SK-N-SH treated with all-trans-retinoic acid at 6 μM for 48 hours (cell line): ENCODE results near the gene CTNND2.
"Not testable (repeated sequence)": the region's sequence is repeated elsewhere in the genome, so short reads cannot be mapped to it uniquely, and the experiment has no call there.

Experiments
- ATAC-seq: fragments of 200-7000 bp; cut with Tn5 transposase; 3 replicates; pipeline ENCODE4 v1.9.1; 2020; ENCODE audit warnings: mild to moderate bottlenecking, moderate library complexity
- ARNTL ChIP-seq: fragments of 450-650 bp; formaldehyde crosslinking; IDR thresholded peaks from 2 replicates; pipeline ENCODE4 v1.5.0; 2020; ENCODE audit warnings: low read depth, mild to moderate bottlenecking, moderate library complexity, borderline replicate concordance
- BACH2 ChIP-seq: fragments of 250-450 bp; sonication (Bioruptor Pico); IDR thresholded peaks from 2 replicates; pipeline ENCODE4 v1.9.0; 2021; ENCODE audit warnings: mild to moderate bottlenecking, borderline replicate concordance
- CSDC2 ChIP-seq: fragments of 250-450 bp; sonication (Bioruptor Pico); IDR thresholded peaks from 2 replicates; pipeline ENCODE4 v1.5.0; 2020; ENCODE audit warnings: mild to moderate bottlenecking, moderate library complexity
- GLIS3 ChIP-seq: fragments of 250-450 bp; sonication (Bioruptor Pico); IDR thresholded peaks from 2 replicates; pipeline ENCODE4 v1.5.0; 2020; ENCODE audit warnings: mild to moderate bottlenecking, moderate library complexity
- ISL1 ChIP-seq: fragments of 250-450 bp; sonication (Bioruptor Pico); IDR thresholded peaks from 2 replicates; pipeline ENCODE4 v2.1.2; 2022; ENCODE audit warnings: mild to moderate bottlenecking, moderate library complexity
- OSR1 ChIP-seq: fragments of 250-450 bp; sonication (Bioruptor Pico); IDR thresholded peaks from 2 replicates; pipeline ENCODE4 v1.8.0; 2022; ENCODE audit warnings: moderate library complexity, mild to moderate bottlenecking, inconsistent platforms
- PPARA ChIP-seq: fragments of 250-450 bp; sonication (Bioruptor Pico); IDR thresholded peaks from 2 replicates; pipeline ENCODE4 v1.5.0; 2020; ENCODE audit warnings: mild to moderate bottlenecking, borderline replicate concordance
- SNAI2 ChIP-seq: fragments of 250-450 bp; sonication (Bioruptor Pico); IDR thresholded peaks from 2 replicates; pipeline ENCODE4 v1.5.0; 2020; ENCODE audit warnings: mild to moderate bottlenecking, moderate library complexity
- TCF4 ChIP-seq: fragments of 250-450 bp; sonication (Bioruptor Pico); IDR thresholded peaks from 2 replicates; pipeline ENCODE4 v1.8.0; 2021; ENCODE audit warnings: mild to moderate bottlenecking, moderate library complexity, borderline replicate concordance
- TOX ChIP-seq: fragments of 250-450 bp; sonication (Bioruptor Pico); IDR thresholded peaks from 2 replicates; pipeline ENCODE4 v1.8.0; 2021; ENCODE audit warnings: mild to moderate bottlenecking, moderate library complexity, borderline replicate concordance
- ZC3H10 ChIP-seq: fragments of 250-450 bp; sonication (Bioruptor Pico); IDR thresholded peaks from 2 replicates; pipeline ENCODE4 v1.5.1; 2021; ENCODE audit warnings: mild to moderate bottlenecking, moderate library complexity
- ZFP30 ChIP-seq: fragments of 450-650 bp; formaldehyde crosslinking; IDR thresholded peaks from 2 replicates; pipeline ENCODE4 v1.5.0; 2022; ENCODE audit warnings: mild to moderate bottlenecking, moderate library complexity
- ZNF565 ChIP-seq: fragments of 450-650 bp; formaldehyde crosslinking; conservative IDR thresholded peaks from 2 replicates; pipeline ENCODE4 v1.5.0; 2020; ENCODE audit warnings: low read depth, mild to moderate bottlenecking, moderate library complexity
- ZNF70 ChIP-seq: fragments of 450-650 bp; formaldehyde crosslinking; IDR thresholded peaks from 2 replicates; pipeline ENCODE4 v1.5.0; 2020; ENCODE audit warnings: mild to moderate bottlenecking, moderate library complexity
- ZNF8 ChIP-seq: fragments of 450-650 bp; formaldehyde crosslinking; IDR thresholded peaks from 2 replicates; pipeline ENCODE4 v1.5.0; 2020; ENCODE audit warnings: mild to moderate bottlenecking, moderate library complexity
- TF ChIP-seq, protein P1 (sequence below): fragments of 250-450 bp; sonication (Bioruptor Pico); IDR thresholded peaks from 2 replicates; pipeline ENCODE4 v1.5.1; 2020; ENCODE audit warnings: low read depth, mild to moderate bottlenecking, moderate library complexity
- TF ChIP-seq, protein P2 (sequence below): fragments of 250-450 bp; sonication (Bioruptor Pico); IDR thresholded peaks from 2 replicates; pipeline ENCODE4 v1.5.0; 2020; ENCODE audit warnings: mild to moderate bottlenecking, moderate library complexity
- TF ChIP-seq, protein P3 (sequence below): fragments of 250-450 bp; sonication (Bioruptor Pico); IDR thresholded peaks from 2 replicates; pipeline ENCODE4 v1.8.0; 2021; ENCODE audit warnings: low read depth, mild to moderate bottlenecking, moderate library complexity, borderline replicate concordance
- TF ChIP-seq, protein P4 (sequence below): fragments of 250-450 bp; sonication (Bioruptor Pico); IDR thresholded peaks from 2 replicates; pipeline ENCODE4 v1.5.1; 2021; ENCODE audit warnings: mild to moderate bottlenecking, moderate library complexity

The CTNND2 gene

DNA sequence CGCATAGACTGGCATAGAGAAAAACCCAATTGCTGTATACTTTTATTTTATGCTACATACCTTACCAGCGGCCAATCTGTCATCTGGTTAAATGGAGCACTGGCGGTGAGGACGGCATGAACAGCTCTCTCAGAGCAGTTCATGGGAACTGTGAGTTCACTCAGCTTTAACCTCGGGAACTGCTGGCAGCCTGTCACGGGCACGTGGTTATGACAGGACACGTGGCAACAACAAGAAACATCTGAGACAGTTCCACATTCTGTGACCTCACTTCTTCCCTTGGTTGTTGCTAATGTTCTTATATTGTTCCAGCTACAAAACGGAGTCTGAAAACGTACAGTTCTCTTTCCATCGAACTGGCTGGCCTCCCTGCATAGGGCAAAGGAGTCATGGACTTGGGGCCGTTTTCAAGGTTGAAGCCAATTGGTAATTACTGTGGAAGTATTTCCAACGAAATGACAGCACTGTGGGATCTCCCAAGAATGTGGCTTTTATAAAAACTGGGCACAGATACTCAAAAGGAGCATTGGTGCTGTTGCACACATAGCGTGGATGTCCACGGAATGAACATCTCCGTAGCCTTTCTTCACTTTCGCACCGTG is 896.9 kb downstream of the CTNND2 start:
- TF ChIP-seq TOX, result no peak
- no peak for TF ChIP-seq GLIS3 (CRISPR knock-in tag)
- TF ChIP-seq TCF4 (CRISPR knock-in tag), result no peak
- TF ChIP-seq ARNTL, result no peak
- TF ChIP-seq ZFP30, result no peak
- TF ChIP-seq PPARA (CRISPR knock-in tag), result no peak
- ATAC-seq, result no peak

DNA sequence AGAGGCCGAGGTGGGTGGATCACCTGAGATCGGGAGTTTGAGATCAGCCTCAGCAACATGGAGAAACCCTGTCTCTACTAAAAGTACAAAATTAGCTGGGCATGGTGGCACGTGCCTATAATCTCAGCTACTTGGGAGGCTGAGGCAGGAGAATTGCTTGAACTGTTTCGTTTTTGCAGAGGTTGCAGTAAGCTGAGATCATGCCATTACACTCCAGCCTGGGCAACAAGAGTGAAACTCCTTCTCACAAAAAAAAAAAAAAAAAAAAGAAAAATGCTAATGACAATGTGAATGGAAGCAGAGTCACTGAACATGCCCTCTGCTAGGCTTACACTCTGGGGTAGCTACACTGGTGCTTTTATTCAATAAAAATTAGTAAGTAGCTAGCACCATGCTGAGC is 899.7 kb downstream of the CTNND2 start:
- ATAC-seq, result not testable (repeated sequence)

DNA sequence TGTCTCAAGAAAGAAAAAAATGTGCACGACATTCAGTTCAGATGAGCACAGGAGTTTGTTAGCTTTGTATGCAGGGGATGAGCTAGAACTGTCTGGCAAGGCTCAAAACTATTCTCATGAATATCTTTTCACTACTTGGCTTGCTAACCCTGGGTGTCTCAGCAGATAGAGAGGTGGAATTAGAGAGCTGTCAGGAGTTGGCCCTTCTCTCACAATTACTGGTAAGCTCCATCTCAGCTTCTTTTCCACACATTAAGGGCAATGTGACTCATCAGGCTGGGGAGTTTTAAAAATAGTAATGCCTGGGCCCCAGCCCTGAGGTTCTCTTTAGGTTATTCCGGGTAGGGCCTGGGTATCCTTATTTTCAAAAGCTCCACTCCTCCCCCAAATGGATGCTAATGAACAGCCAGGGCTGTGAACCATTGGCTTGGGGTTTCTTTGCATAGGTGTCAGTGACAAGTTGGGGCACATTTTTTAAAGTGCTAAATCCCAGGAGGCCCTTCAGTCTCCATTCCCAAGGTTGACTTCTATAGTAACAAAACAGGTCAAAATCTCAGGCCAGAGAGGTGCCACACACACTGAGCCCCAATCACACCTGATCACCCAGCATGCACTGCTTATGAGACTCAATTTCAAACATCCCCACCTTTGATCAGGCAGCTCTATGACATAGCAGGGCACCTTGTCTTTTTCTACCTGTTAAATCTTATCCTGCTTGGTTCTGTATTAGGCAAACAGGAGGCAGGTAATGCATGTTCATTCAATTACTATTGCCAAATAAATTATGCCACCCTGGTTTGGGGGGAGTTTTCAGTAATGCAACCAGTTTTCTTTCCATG is 903.5 kb downstream of the CTNND2 start:
- no peak for ATAC-seq
- no peak for TF ChIP-seq PPARA (CRISPR knock-in tag)

DNA sequence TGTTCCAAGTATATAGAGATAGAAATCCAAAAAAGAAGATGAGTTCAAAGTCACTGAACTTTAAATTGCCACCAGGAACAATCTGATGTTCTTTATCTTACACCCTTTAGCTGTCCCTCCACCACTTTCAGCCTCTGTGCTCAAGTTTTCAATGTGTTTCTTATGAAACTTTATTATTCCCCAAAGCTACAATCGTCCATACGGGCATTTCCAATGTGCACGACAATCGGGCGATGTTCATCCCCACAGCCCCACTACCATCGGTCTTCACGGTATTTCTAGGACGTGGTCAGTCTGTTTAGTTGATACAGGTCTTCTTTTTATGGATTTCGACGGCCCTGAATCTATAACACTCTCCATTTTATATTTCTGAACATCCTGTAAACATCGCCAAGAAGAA is 904.5 kb downstream of the CTNND2 start:
- TF ChIP-seq ARNTL (no peak), ZFP30 (no peak), OSR1 (CRISPR knock-in tag) (no peak), ZNF8 (CRISPR knock-in tag) (no peak)
- no peak for ATAC-seq

DNA sequence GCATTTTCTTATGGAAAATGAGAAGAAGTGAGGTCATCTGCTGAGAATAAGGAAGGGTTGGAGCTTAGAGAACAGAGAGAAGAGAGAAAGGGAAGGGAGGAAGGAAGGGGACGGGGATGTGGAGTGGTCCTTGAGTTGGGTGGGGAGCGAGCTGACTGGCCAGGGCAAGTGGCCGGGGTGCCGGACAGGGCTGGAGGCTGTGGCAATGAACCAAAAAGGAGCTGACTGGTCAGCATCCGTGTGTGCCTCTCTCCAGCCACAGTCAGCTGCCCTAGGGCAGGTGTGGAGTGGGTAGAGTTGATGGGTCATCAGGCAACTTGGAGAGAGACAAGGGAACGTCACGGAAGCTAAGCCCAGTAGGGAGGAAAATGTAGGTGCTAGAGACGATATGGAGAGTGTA is 908.4 kb downstream of the CTNND2 start:
- ATAC-seq, result no peak
- no peak for TF ChIP-seq ARNTL
- TF ChIP-seq ZNF8 (CRISPR knock-in tag), result no peak
- TF ChIP-seq, protein P1, sequence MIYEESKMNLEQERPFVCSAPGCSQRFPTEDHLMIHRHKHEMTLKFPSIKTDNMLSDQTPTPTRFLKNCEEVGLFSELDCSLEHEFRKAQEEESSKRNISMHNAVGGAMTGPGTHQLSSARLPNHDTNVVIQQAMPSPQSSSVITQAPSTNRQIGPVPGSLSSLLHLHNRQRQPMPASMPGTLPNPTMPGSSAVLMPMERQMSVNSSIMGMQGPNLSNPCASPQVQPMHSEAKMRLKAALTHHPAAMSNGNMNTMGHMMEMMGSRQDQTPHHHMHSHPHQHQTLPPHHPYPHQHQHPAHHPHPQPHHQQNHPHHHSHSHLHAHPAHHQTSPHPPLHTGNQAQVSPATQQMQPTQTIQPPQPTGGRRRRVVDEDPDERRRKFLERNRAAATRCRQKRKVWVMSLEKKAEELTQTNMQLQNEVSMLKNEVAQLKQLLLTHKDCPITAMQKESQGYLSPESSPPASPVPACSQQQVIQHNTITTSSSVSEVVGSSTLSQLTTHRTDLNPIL (CRISPR knock-in tag), result no peak
- TF ChIP-seq OSR1 (CRISPR knock-in tag), result no peak
- TF ChIP-seq, protein P2, sequence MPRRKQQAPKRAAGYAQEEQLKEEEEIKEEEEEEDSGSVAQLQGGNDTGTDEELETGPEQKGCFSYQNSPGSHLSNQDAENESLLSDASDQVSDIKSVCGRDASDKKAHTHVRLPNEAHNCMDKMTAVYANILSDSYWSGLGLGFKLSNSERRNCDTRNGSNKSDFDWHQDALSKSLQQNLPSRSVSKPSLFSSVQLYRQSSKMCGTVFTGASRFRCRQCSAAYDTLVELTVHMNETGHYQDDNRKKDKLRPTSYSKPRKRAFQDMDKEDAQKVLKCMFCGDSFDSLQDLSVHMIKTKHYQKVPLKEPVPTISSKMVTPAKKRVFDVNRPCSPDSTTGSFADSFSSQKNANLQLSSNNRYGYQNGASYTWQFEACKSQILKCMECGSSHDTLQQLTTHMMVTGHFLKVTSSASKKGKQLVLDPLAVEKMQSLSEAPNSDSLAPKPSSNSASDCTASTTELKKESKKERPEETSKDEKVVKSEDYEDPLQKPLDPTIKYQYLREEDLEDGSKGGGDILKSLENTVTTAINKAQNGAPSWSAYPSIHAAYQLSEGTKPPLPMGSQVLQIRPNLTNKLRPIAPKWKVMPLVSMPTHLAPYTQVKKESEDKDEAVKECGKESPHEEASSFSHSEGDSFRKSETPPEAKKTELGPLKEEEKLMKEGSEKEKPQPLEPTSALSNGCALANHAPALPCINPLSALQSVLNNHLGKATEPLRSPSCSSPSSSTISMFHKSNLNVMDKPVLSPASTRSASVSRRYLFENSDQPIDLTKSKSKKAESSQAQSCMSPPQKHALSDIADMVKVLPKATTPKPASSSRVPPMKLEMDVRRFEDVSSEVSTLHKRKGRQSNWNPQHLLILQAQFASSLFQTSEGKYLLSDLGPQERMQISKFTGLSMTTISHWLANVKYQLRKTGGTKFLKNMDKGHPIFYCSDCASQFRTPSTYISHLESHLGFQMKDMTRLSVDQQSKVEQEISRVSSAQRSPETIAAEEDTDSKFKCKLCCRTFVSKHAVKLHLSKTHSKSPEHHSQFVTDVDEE (CRISPR knock-in tag), result no peak
- no peak for TF ChIP-seq GLIS3 (CRISPR knock-in tag)
- no peak for TF ChIP-seq ISL1
- no peak for TF ChIP-seq ZC3H10
- TF ChIP-seq ZNF565 (CRISPR knock-in tag), result no peak

DNA sequence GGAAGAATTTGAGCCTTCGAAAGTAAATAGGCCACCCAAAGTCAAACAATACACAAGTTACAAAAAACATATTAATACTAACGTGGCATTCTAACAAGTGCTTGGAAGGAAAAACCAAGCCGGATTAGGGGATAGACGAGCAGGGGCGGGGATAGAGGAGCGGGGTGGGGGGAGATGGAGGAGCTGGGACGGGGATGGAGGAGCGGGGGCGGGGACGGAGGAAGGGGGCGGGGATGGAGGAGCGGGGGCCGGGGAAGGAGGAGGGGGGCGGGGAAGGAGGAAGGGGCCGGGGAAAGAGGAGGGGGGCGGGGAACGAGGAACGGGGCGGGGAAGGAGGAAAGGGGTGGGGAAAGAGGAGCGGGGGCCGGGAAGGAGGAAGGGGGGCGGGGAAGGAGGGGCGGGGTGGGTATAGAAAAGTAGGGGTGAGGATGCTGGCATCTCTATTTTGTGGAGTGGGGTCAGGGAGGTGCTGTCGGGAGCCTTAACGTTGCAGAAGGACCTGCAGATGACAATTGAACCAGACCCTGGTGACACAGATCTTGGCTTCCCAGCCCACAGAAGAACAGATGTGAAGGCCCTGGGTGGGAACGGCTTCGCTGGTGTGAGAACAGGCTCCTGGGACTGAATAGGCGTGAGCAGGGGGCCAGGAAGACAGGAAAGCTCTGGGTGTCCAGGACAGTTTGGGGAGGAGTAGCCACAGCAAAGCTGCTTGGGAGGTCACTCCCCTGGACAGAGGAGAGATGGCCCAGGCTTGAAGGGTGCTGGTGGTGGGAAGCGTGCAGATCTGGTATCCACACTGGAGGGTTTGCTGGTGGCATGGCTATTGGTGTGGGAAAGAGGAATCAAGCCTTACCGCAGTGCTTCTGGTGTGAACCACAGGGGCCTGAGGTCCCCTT is 909.9 kb downstream of the CTNND2 start:
- no peak for ATAC-seq
- TF ChIP-seq ZNF8 (CRISPR knock-in tag), result no peak
- TF ChIP-seq SNAI2, result no peak
- no peak for TF ChIP-seq CSDC2
- TF ChIP-seq BACH2 (CRISPR knock-in tag), result no peak
- no peak for TF ChIP-seq ZC3H10
- no peak for TF ChIP-seq TOX
- no peak for TF ChIP-seq ZNF565 (CRISPR knock-in tag)
- TF ChIP-seq, protein P1 (CRISPR knock-in tag), result no peak
- TF ChIP-seq ZFP30, result no peak
- no peak for TF ChIP-seq GLIS3 (CRISPR knock-in tag)
- TF ChIP-seq ZNF70, result no peak
- no peak for TF ChIP-seq ARNTL
- TF ChIP-seq, protein P3, sequence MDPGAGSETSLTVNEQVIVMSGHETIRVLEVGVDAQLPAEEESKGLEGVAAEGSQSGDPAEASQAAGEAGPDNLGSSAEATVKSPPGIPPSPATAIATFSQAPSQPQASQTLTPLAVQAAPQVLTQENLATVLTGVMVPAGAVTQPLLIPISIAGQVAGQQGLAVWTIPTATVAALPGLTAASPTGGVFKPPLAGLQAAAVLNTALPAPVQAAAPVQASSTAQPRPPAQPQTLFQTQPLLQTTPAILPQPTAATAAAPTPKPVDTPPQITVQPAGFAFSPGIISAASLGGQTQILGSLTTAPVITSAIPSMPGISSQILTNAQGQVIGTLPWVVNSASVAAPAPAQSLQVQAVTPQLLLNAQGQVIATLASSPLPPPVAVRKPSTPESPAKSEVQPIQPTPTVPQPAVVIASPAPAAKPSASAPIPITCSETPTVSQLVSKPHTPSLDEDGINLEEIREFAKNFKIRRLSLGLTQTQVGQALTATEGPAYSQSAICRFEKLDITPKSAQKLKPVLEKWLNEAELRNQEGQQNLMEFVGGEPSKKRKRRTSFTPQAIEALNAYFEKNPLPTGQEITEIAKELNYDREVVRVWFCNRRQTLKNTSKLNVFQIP (CRISPR knock-in tag), result no peak
- TF ChIP-seq, protein P4, sequence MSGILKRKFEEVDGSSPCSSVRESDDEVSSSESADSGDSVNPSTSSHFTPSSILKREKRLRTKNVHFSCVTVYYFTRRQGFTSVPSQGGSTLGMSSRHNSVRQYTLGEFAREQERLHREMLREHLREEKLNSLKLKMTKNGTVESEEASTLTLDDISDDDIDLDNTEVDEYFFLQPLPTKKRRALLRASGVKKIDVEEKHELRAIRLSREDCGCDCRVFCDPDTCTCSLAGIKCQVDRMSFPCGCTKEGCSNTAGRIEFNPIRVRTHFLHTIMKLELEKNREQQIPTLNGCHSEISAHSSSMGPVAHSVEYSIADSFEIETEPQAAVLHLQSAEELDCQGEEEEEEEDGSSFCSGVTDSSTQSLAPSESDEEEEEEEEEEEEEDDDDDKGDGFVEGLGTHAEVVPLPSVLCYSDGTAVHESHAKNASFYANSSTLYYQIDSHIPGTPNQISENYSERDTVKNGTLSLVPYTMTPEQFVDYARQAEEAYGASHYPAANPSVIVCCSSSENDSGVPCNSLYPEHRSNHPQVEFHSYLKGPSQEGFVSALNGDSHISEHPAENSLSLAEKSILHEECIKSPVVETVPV (CRISPR knock-in tag), result no peak
- TF ChIP-seq, all 23 proteins: peak for 0
